ENCODE results near the gene CARHSP1.
"Not testable (repeated sequence)": the region's sequence is repeated elsewhere in the genome, so short reads cannot be mapped to it uniquely, and the experiment has no call there.

The CARHSP1 gene

GRCh38 chr16:8828541-8829165, 40.2 kb downstream of the CARHSP1 start:
- DNase-seq (ENCODE audit: low read depth in 2 of 2), result no peak

- DNase-seq (ENCODE audit: low read depth in 2 of 2), result no peak
Observed at GRCh38 chr16:8826278-8826879, 42.4 kb downstream of the CARHSP1 start.

GRCh38 chr16:8822403-8822802, 46.4 kb downstream of the CARHSP1 start:
- no peak for DNase-seq (ENCODE audit: low read depth in 2 of 2)

GRCh38 chr16:8819411-8820034, 49.3 kb downstream of the CARHSP1 start:
- DNase-seq (ENCODE audit: low read depth in 2 of 2), result no peak

GRCh38 chr16:8818504-8819270, 50.1 kb downstream of the CARHSP1 start:
- no peak for DNase-seq (ENCODE audit: low read depth in 2 of 2)

DNA sequence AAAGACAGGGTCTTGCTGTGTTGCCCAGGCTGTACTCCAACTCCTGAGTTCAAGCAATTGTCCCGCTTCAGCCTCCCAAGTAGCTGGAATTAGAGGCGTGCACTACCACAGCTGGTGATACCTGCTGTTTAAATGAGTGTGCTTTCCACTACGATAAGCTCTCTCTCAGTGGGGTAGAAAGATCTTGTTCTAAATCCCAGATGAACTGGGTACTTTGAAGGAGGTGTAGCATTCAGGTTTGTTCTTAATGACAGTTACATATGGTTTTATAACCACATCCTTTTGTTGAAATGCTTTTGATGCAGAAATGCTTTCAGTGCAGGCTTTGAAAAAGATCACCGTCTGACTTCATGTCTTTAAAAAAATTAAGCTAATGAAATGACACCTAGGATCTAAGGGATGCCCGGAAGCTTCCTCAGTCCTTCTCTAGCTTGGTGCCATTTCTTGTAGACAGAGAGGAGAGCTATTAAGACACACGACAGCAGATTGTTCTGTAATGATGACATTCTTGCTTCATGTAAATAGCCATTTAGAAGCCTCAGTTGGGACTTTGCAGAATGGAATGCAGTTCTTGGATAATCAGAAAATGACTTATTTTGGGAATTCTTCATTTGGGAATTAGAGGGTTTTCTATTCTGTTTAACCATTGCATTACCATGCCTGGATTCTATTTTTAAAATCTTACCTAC, 51.7 kb downstream of the CARHSP1 start:
- DNase-seq (ENCODE audit: low read depth in 2 of 2), result no peak

GRCh38 chr16:8814095-8814806, 54.6 kb downstream of the CARHSP1 start:
- no peak for DNase-seq (ENCODE audit: low read depth in 2 of 2)

- no peak for DNase-seq (ENCODE audit: low read depth in 2 of 2)
Observed at GRCh38 chr16:8812162-8812843, 56.5 kb downstream of the CARHSP1 start.

GRCh38 chr16:8808613-8809353, 60.0 kb downstream of the CARHSP1 start:
- no peak for DNase-seq (ENCODE audit: low read depth in 2 of 2)

DNA sequence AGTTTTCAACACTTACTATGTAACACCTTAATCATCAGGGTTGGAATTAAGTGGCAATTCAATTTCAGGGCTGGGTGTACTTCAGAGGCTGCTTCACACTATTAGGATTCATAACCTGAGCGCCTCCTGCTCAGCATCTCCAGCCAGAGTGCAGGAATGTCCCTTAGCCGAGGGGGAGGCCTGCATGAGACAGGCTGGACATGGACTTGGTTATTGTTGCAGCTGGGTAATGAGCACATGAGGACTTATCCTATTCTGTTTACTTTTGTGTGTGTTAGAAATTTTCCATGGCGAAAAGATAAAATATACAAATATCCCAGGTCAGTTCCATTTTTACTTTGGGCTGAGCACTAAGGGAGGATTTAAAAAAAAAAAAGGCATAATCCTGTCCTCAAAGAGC, 60.8 kb downstream of the CARHSP1 start:
- DNase-seq (ENCODE audit: low read depth in 2 of 2), result no peak

DNA sequence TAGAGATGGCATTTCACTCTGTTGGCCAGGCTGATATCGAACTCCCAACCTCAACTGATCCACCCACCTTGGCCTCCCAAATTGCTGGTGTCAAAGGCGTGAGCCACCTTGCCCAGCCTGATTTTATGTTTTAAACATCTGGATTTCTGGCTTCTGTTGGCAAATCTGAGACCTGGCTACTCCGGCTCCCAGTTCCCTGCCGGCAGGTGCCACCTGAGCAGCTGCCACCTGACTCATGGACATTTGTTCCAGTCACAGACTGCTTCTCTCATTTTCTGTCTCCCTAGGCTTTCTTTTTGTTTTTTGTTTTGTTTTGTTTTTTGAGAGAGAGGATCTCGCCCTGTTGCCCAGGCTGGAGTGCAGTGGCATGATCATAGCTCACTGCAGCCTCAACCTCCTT, 61.6 kb downstream of the CARHSP1 start:
- DNase-seq (ENCODE audit: low read depth in 2 of 2), result no peak

- DNase-seq (ENCODE audit: low read depth in 2 of 2), result no peak
Observed at GRCh38 chr16:8806272-8806983, 62.4 kb downstream of the CARHSP1 start.

GRCh38 chr16:8804313-8804712, 64.5 kb downstream of the CARHSP1 start:
- no peak for DNase-seq (ENCODE audit: low read depth in 2 of 2)

- not testable (repeated sequence) for DNase-seq (ENCODE audit: low read depth in 2 of 2)
Observed at GRCh38 chr16:8803733-8804132, 65.1 kb downstream of the CARHSP1 start.
